ENCODE measurements around the gene DNAJC7.
"Not testable (repeated sequence)": the region's sequence is repeated elsewhere in the genome, so short reads cannot be mapped to it uniquely, and the experiment has no call there.

- TF ChIP-seq POLR2A, CTCF (IDR thresholded peaks at IDR 0.05): not testable (repeated sequence)
Measured at GRCh38 chr17:41930833-41931156, 86.4 kb downstream of the DNAJC7 start.
